Globus pallidus (tissue), 1 donor: ENCODE results near the gene SWAP70.
"Not testable (repeated sequence)": the region's sequence is repeated elsewhere in the genome, so short reads cannot be mapped to it uniquely, and the experiment has no call there.

Source experiments
- DNase-seq: peaks from one replicate; pipeline ENCODE4 v3.0.0-alpha.2; 2015; ENCODE audit warnings: low spot score

The SWAP70 gene

GRCh38 chr11:9692691-9693090 lies 28.8 kb downstream of the SWAP70 start:
- DNase-seq, result peak; percentile 47

- DNase-seq, result no peak
These were observed 30.1 kb downstream of the SWAP70 start for GRCh38 chr11:9693801-9694553.

DNA sequence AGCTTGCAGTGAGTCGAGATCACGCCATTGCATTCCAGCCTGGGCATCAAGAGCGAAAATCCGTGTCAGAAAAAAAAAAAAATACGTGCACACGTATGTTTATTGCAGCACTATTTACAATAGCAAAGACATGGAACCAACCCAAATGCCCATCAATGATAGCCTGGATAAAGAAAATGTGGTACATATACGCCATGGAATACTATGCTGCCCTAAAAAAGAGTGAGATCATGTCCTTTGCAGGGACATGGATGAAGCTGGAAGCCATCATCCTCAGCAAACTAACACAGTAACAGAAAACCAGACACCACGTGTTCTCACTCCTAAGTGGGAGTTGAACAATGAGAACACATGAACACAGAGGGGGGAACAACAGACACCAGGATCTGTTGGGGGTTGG lies 31.4 kb downstream of the SWAP70 start:
- DNase-seq, result not testable (repeated sequence)

GRCh38 chr11:9697766-9698165 lies 33.9 kb downstream of the SWAP70 start:
- no peak for DNase-seq

DNA sequence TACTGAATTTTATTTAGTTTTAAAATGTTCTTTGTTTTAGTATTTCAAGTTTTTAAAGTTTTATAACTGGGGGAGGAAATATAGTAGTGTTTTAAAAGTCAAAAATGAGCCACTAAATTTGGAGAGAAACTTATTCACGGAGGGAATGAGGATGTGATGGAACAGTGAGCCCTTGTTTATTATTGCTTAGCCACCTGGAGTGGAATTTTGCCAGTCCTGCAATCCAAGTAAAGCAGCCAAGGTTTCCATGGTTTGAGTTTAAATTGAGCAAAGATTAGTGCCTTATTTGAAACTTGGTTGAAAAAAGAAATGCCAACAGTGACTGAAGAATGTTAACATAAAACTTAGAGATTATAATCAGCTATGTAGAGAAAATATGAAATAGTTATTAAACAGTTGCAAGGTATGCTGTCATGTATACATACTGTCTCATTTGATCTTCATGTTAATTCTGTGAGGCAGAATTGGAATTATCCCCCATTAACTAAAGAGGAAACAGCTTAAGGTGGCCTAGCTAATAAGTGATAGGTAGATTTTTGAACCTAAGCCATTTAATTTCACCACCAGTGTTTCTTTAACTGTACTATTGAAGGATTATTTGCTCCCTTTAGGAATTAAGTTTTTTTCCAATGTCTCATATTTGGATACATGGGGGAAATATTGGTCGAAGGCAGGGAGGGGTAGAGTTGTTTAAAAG lies 36.4 kb downstream of the SWAP70 start:
- DNase-seq, result no peak

- DNase-seq, result peak; percentile 35
These were observed 37.9 kb downstream of the SWAP70 start for GRCh38 chr11:9701799-9702198.

GRCh38 chr11:9703280-9703679 lies 39.4 kb downstream of the SWAP70 start:
- DNase-seq, result no peak

- no peak for DNase-seq
These were observed 40.2 kb downstream of the SWAP70 start for GRCh38 chr11:9704037-9704436.

DNA sequence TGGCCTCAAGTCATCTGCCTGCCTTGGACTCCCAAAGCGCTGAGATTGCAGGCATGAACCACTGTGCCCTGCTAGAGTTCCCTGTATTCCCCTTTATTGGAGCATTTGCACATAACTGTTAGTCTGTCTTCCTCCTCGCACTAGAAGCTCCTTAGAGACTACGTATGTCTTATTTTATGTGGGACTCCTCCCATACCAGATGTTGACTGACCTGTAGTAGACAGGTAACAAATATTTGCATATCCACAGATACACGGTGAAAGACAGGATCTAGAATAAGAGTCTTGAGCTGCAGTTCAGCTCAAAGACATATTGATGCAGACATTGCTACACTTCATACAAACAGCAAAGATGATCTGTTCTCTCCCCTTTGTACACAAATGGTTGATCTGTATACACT lies 40.7 kb downstream of the SWAP70 start:
- DNase-seq, result no peak

- not testable (repeated sequence) for DNase-seq
These were observed 41.5 kb downstream of the SWAP70 start for GRCh38 chr11:9705361-9705760.

DNA sequence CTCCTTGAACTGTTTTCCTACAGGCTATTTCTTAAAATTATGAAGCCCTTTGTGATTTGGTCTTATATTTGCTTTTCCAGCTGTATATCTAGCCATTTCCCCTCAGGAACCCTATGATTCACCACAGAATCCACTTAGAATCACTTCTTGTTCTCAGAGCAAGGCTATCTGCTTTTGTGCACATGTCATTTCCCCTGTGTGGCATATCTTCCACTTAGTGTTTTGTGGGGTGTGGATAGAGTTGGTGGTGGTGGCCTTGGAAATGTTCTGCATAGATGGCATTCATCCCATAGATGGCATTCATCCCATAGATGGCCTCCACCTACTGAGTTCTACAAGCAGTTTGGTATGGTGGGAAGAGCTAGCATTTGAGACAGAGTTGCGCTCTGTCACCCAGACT lies 44.7 kb downstream of the SWAP70 start:
- DNase-seq, result no peak

DNA sequence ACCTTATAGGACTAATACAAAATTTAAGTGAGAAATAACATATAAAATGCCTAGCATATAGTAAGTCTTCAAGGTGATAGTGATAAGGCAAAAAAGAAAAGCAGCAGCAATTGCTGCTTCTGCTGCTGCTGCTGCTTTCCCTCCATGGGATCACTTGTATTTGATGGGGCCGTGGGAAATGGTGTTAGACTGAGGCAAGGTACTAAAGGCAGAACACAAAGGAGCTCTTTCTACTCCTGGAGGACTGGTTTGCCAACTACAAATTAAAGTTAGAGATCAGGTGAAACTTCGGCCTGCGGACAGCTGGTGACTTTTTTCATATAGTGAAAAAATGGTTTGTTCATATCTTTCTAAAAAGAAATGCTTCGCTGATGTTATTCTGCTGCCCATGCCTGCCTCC lies 46.3 kb downstream of the SWAP70 start:
- no peak for DNase-seq

- no peak for DNase-seq
These were observed 47.0 kb downstream of the SWAP70 start for GRCh38 chr11:9710852-9711251.

DNA sequence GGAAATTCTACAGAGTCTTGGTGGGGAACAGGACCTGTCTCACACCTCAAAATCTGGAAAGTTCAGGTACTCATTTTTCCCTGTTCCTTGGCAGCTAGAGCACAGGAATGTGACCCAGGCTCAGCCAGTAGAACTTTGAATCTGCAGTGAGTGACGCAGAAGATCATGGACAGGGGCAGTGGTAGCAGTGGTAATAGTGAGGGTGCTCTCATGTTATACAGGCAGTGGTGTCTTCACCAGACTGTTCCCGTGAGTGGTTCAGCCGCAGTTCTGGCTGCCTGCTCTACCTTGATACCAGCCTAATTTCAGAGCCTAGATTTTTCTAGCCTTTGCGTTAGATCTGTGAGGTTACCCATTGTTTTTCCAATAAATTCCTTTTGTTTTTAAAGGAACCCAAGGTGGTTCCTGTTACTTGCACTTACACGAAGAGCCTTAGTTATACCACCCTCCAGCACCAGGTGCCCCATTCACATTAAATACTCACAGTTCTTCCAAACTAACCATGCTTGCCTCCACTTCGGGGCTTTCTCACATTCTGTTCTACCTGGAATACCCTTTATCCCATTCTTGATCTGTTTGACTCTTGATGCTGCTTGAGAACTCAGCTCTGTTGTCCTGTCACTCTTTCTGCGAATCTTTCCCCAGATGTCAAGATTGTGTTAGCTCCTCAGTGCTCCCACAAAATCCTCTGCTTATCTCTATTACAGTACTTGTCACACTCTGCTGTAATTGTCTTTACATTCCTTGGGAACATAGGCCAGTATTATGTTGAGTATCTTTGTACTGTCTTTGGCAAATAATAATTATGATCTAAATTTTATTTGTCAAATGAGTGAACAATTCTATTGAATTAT lies 47.8 kb downstream of the SWAP70 start:
- no peak for DNase-seq

- no peak for DNase-seq
These were observed 50.5 kb downstream of the SWAP70 start for GRCh38 chr11:9714272-9714940.

DNA sequence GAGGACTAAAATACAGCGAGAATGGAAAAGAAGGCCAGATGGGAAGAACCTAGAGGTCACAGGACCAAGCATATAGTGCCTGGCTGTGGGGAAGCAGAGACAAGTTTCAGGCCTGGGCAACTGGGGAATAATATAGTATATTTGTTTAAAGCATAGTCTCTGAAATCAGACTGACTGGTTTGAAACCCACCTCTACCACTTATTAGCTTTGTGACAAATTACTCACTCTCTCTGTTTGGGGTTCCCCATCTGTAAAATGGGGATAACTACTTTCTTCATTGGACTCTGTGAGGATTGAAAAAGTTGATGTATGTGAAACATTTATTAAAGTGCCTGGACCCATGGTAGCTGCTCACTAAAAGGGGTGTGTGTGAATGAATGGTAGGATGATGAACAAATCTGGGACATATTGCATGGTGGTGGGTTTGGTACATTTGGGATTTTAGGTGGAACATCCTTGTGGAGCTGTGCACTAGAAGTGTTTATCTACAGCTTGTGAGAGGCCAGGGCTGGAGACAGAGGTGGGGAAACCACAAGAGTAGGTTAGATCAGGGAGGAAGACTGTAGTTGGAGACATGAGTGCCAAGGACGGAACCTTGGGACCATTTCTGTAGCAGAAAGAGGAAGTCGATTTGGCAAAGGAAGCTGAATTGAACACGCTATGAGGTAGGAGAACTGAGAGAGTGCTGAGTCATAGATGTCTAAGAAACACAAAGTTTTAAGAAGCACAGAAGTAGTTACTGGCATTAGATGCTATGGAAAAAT lies 52.6 kb downstream of the SWAP70 start:
- DNase-seq, result peak; percentile 60

DNA sequence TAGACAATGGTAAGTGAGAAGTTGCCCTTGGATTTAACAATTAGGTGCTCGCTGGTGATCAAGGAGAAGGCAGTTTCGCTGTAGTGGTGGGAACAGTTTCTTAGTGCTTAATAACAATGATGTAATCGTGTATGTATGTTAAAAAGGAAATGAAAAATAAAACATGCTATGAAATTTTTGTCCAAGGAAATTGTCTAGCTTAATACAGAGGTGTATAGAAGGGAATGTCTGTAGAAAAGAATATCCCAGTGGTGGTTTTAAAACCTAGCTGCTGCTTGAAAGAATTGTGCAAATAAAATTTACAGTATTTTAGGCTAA lies 53.1 kb downstream of the SWAP70 start:
- DNase-seq, result no peak

DNA sequence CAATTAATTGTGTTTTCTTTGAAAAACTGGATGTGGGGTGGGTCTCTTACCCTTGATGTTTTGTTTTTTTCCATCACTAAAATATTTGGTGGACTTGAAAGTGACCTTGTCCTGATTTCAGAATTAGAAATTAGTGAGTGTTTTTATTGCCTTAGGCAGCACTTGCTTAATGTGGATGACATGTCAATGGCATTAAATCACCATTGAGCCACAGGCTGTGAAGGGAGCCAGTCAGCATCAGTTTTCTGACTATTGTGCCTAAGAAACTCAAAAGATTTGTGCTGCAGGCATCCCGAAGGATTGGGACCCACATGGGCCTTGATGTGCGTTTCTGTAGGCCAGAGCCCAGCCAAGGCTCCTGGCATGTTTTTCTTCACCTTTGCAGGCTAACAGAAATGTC lies 53.8 kb downstream of the SWAP70 start:
- no peak for DNase-seq

- no peak for DNase-seq
These were observed 54.3 kb downstream of the SWAP70 start for GRCh38 chr11:9718147-9718546.

DNA sequence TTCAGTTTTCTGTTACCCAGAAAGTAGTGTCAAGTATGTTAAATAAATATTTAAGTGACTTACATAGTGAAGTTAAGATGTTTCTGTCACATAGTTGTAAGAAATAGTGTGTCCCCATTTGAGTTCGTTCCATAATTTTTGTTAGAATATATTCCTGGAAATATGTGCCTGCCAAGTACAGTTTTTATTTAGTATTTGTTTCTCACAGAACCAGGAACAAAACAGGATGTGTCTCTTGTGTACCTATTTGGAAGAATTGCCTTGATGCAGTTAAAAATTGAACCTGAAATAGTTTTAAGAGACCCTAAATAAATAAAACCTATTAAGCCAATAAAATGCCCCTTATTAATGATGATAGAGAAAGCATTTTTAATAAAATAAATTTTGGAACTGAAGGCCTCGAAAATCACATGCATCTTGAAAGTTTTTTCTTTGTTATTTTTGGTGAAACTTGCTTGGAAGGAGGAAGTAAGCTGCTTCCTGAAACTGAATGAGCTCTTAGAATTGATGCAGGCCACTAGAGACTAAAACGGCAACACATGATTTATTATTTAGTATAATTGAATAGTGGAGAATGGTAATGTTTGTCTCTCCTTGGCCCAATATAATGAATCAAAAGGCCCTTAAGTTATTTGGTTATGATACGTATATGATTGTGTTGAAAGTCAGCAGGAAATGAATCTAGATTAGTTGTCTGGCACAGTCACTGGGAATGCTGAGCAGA lies 55.9 kb downstream of the SWAP70 start:
- DNase-seq, result peak; percentile 35

- DNase-seq, result no peak
These were observed 56.4 kb downstream of the SWAP70 start for GRCh38 chr11:9720290-9720630.
